Breast epithelium (tissue), 3 donors: ENCODE measurements around the gene MGST1.

ENCODE experiments used
- POLR2A ChIP-seq: fragments of 450-650 bp; IDR thresholded peaks from one replicate; pipeline ENCODE4 v1.6.1; 2016; ENCODE audit warnings: antibody characterized with exemption, mild to moderate bottlenecking, moderate library complexity
- POLR2AphosphoS5 ChIP-seq, 3 donors: sonication (generic); formaldehyde crosslinking; IDR thresholded peaks; one replicate each; pipeline ENCODE4 v1.6.1; 2017; ENCODE audit warnings: antibody characterized with exemption in 3 of 3

GRCh38 chr12:16387919-16388318, 40.5 kb downstream of the MGST1 start:
- TF ChIP-seq POLR2AphosphoS5 (IDR thresholded peaks at IDR 0.05) (no peak), POLR2A (no peak)
